ENCODE measurements around the gene ANGPTL5.
A peak's percentile ranks its signal among the peaks of the same experiment; 100 is the strongest.

The ANGPTL5 gene

DNA sequence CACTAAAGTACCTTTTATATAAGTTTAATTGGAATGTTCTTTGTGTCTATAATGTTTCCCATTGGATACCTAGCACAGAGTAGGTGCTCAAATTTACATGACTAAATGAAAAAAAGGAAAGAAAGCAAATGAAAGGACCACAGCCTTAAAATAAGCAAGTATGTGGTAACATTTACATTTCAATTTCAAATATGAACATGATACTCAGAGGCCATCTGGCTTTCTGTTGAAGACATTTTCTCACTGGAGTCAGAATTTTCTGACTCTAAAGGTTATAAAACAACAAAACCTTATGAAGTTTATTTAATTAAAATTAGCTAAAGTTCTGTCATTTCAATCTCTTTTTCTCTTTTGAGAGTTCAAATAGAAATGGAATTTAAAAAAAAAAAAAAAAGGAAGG is 904 bp upstream of the ANGPTL5 start:
- TF ChIP-seq JUND (IDR thresholded peaks at IDR 0.05; ENCODE audit: low read depth), result no peak
- no peak for DNase-seq (ENCODE audit: low read depth in 1 of 2, low spot score in 1 of 2)

DNA sequence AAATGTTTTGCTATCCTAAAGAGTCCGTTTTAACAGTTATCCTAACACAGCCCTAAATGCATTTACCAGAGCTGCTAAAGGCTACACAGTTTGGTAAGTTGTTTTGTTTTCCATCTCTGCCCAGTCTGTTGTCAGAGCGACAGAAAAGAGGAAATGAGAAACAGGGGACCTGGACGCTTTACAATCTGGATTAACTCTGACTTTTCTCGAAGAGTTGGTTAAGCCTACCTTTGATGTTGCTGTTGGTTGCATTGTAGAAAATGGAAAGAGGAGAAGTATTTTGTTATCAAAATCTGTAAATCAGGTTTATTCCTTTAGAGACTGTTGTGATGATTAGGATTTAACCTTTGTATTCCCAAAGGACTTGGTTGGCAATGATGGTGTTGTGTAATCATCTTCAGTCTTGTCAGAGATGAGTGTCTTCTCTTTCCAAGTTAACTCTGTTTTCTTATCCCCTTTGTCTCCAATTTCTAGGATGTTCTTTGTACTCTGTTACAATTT is 481 bp downstream of the ANGPTL5 start:
- TF ChIP-seq JUND (IDR thresholded peaks at IDR 0.05; ENCODE audit: low read depth), result no peak
- peak in 1 of 2 experiments; percentile 27 for DNase-seq (ENCODE audit: low read depth in 1 of 2, low spot score in 1 of 2)
- in situ Hi-C loops (cut with HindIII; ENCODE audit: low pct_unique_long_range_greater_than_20kb, low sequenced_read_pairs), result no loop called here

More for the DNA sequence above, 904 bp upstream of the ANGPTL5 start:
- in situ Hi-C loops (cut with HindIII; ENCODE audit: low pct_unique_long_range_greater_than_20kb, low sequenced_read_pairs), result no loop called here

DNA sequence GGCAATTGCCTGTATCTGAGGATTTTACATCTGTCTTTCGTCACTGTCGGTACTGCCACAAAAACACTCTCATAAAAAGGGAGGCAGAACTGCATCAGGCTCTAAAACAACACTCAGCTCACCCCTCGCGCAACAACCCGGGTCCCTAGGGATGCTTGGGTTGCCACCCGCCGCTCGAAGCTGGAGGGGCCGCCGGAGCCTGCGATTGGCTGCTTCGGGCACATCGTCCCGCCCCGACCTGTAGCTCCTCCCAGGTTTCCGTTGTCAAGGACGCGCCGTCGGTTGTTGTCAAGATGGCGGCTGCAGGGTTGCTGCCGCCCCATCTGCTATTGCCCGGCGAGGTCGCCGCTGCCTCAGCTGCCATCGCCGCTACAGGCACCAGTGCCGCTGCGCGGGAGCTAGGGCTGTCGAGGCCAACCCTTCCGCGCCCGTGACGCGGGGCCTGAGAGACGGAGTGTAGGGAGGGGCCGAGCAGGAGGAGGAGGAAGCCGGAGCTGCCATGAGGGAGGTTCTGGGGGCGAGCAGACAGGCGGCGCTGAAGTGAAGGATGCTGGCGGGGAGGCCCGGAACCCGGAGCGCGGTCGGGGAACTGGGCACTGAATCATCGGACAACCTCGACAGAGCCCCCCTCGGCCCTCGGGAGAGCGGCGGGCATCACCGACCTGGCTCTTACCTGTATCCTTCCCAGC is 1.4 kb downstream of the ANGPTL5 start, which contains the start of gene CEP126:
Gene CEP126, plus strand, starts transcription at position 273 of the 689 bp plus-strand sequence. Its CDS starts 275 bp downstream, at position 548.
- in situ Hi-C loops (cut with HindIII; ENCODE audit: low pct_unique_long_range_greater_than_20kb, low sequenced_read_pairs), result no loop called here
- no peak for TF ChIP-seq JUND (IDR thresholded peaks at IDR 0.05; ENCODE audit: low read depth)
- DNase-seq (ENCODE audit: low read depth in 1 of 2, low spot score in 1 of 2), result peak; percentile 88 to 95

DNA sequence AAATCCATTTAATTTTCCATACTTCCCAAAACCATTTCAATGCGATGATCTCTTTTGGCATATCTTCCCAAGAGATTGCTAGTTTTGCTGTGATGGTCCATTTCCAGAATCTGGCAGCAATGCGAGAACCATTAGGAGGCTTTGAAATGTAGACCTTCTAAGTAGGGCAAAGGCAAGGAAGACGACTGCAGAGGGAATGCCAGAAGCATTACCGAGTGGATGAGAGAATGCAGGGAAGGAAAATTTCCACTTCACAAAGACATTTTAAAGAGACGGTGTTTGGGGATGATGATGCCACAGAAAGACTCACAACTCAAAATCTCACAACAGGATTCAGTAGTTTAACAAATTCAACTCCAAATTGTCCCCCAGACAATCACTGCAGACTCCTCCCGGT is 2.0 kb downstream of the ANGPTL5 start:
- in situ Hi-C loops (cut with HindIII; ENCODE audit: low pct_unique_long_range_greater_than_20kb, low sequenced_read_pairs), result no loop called here
- DNase-seq (ENCODE audit: low read depth in 1 of 2, low spot score in 1 of 2), result peak in 1 of 2 experiments; percentile 15
- no peak for TF ChIP-seq JUND (IDR thresholded peaks at IDR 0.05; ENCODE audit: low read depth)

DNA sequence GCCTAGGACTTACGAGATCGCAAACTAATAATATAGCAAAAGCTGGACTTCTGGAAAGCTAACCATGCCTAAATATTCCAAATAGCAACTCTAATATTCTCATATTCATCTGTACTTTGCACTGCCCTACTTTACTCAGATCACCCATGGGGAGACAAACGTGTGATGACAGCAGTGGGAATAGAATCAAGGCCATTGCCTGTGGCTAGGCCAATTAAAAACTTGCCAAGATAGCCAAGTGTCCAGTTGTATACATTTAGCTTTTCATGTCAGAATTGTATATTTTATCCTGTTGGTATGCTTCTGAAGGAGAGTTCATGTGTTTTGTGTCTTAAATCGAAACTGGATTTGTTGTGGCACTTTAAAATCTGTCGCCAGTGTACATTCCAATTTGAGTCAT is 2.7 kb downstream of the ANGPTL5 start:
- no peak for DNase-seq (ENCODE audit: low read depth in 1 of 2, low spot score in 1 of 2)
- no peak for TF ChIP-seq JUND (IDR thresholded peaks at IDR 0.05; ENCODE audit: low read depth)
- in situ Hi-C loops (cut with HindIII; ENCODE audit: low pct_unique_long_range_greater_than_20kb, low sequenced_read_pairs), result no loop called here

DNA sequence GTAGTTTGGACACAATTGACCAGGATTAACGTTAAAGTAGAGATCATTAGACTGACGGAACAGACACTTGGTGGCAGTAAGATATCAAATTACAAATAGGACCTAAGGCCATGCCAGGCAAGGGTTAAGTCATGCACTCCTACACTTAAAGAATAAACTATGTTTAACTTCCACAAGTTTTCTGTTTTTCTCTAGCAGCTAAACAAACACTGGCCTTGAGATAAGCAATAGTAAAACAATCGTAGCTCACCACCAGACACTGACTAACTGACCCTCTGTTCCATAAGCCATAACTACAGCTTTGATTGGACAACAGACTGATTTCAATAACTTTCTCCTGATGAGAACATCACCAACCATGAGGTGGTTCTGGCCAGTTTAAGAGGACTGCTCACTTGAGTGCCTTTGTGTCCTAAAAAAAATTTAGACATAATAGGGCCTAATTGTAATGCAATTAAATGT is 3.5 kb downstream of the ANGPTL5 start:
- no peak for TF ChIP-seq JUND (IDR thresholded peaks at IDR 0.05; ENCODE audit: low read depth)
- in situ Hi-C loops (cut with HindIII; ENCODE audit: low pct_unique_long_range_greater_than_20kb, low sequenced_read_pairs), result no loop called here
- DNase-seq (ENCODE audit: low read depth in 1 of 2, low spot score in 1 of 2), result peak in 1 of 2 experiments; percentile 19

DNA sequence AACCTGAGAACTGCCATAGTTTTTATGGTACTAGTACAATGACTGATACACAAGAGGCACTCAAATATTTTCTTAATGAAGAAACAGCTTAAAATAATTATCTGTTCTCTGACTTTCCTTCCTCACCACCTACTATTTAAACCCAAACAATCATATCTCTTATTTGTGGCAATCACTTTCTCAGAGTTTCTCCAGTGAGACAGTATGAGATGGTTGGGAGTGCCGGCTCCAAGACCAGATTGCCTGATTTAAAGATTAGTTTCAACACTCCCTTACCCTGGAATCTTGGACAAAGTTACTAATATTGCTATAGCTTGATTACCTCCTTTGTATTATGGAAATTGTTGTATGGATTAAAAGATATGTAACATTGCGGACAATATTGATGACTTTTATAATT is 7.2 kb downstream of the ANGPTL5 start:
- no peak for DNase-seq (ENCODE audit: low read depth in 1 of 2, low spot score in 1 of 2)
- no peak for TF ChIP-seq JUND (IDR thresholded peaks at IDR 0.05; ENCODE audit: low read depth)
- in situ Hi-C loops (cut with HindIII; ENCODE audit: low pct_unique_long_range_greater_than_20kb, low sequenced_read_pairs), result no loop called here

DNA sequence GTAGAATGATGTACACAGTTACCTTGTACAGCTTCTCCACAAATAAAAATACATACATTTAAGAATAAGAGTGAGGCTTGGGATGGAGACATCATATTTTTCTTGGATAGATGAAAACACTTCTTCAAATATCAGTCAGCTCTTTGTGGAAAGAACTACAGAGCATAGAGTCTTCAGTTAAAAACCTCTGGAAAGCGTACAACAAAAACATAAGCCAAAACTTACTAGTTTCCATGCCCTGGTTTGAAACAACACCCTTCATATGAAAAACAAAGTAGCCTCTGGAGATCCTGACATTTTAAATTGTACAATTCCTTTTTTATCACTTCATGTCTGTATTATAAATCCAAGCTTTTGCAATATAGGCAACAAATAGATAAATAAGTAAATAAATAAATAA is 8.5 kb downstream of the ANGPTL5 start:
- in situ Hi-C loops (cut with HindIII; ENCODE audit: low pct_unique_long_range_greater_than_20kb, low sequenced_read_pairs), result no loop called here
- no peak for TF ChIP-seq JUND (IDR thresholded peaks at IDR 0.05; ENCODE audit: low read depth)

DNA sequence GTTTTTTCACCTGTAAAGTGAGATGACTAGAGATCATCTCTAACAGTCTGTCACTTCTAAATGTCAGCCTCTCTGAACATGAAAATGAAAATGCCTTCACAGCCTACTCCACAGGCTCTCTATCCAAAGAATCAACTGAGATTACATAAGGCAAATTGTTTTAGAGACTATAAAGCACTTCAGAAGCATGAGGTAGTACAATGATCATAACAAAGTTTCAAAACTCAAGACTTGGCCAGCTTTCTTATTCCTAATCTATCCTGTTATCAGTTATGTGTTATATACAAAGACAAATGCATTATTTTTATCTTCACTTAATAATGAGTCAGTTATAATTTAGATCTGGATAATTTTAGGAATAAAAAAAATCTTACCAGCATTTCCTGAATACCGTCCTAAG is 21.8 kb downstream of the ANGPTL5 start:
- no peak for DNase-seq (ENCODE audit: low read depth in 1 of 2, low spot score in 1 of 2)
- in situ Hi-C loops (cut with HindIII; ENCODE audit: low pct_unique_long_range_greater_than_20kb, low sequenced_read_pairs), result no loop called here
- no peak for TF ChIP-seq JUND (IDR thresholded peaks at IDR 0.05; ENCODE audit: low read depth)

More for the DNA sequence above, 8.5 kb downstream of the ANGPTL5 start:
- no peak for DNase-seq (ENCODE audit: low read depth in 1 of 2, low spot score in 1 of 2)

DNA sequence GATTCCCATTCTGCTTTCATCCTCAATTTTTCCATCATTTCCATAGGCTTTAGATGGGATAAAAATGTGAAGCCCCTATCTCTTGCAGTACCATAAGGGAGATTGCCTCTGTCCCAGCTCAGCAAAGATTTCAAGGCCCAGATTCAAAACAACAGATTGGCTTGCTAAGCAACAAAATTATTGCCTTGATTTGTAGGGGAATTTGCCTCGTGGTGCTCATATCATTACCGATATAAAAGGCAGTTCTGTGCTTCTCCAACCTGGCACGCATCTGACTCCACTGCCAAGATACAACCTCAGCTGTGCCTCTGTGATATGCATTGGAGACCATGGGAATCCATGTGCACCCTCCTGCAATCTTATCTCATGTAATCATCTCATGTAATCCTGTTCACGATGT is 26.6 kb downstream of the ANGPTL5 start:
- TF ChIP-seq JUND (IDR thresholded peaks at IDR 0.05; ENCODE audit: low read depth), result no peak
- in situ Hi-C loops (cut with HindIII; ENCODE audit: low pct_unique_long_range_greater_than_20kb, low sequenced_read_pairs), result no loop called here
- no peak for DNase-seq (ENCODE audit: low read depth in 1 of 2, low spot score in 1 of 2)

DNA sequence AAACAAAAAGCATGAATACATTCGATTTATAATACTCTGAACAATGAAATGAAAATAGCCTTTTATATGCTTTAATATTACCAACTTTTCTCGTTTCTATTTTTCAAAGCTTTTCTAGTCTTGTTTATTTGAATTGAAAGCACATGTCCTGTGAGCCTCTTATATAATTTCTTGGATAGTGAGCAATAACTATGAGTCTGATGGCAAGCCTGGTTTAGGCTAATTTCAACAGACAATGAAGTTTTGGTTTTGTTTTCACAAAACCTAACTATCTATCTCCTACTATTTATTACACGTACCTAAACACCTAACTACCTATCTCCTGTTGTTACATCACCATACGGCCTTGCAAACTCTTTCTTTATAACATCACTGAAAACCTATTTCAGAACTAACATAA is 30.7 kb downstream of the ANGPTL5 start:
- no peak for DNase-seq (ENCODE audit: low read depth in 1 of 2, low spot score in 1 of 2)
- TF ChIP-seq JUND (IDR thresholded peaks at IDR 0.05; ENCODE audit: low read depth), result no peak
- in situ Hi-C loops (cut with HindIII; ENCODE audit: low pct_unique_long_range_greater_than_20kb, low sequenced_read_pairs), result no loop called here

DNA sequence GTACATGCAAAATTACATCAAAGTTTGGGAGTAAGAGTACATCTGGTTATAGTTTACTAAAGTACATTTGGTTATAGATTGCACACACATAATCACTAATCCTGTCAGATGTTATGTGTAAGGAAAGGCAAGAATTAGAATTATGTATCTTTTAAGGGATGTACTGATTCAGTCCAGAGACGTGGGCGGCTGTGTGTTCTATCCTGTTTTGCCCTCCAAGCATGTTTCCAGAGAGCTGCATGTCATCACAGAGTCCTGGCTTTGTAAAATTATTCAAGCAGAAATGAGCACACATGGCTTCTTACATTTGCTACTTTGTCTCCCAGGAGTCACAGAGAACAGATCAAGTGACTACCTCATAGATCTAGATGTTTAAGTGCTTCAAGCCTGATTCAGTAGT is 34.7 kb downstream of the ANGPTL5 start:
- in situ Hi-C loops (cut with HindIII; ENCODE audit: low pct_unique_long_range_greater_than_20kb, low sequenced_read_pairs), result no loop called here
- no peak for TF ChIP-seq JUND (IDR thresholded peaks at IDR 0.05; ENCODE audit: low read depth)
- no peak for DNase-seq (ENCODE audit: low read depth in 1 of 2, low spot score in 1 of 2)

DNA sequence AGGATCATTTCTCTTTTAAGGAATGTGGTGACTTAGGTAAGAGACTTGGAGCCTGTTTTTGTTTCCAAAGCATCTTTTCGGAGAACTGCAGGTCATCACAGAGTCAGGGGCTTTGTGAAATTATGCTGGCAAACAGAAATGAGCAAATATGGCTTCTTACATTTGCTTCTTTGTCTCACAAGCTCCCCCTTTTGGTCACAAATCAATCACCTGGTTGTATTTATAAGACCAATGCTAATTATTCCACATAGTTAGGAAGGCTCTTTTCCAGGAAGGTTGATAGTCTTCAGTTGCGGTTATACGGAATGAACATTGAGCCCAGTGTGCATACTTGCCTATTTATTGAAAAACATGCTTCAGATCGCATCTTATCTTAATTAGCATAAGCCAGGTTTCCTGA is 36.1 kb downstream of the ANGPTL5 start:
- TF ChIP-seq JUND (IDR thresholded peaks at IDR 0.05; ENCODE audit: low read depth), result no peak
- in situ Hi-C loops (cut with HindIII; ENCODE audit: low pct_unique_long_range_greater_than_20kb, low sequenced_read_pairs), result no loop called here
- DNase-seq (ENCODE audit: low read depth in 1 of 2, low spot score in 1 of 2), result peak in 1 of 2 experiments; percentile 74
